HG02642 (cell line): Measurements from ENCODE around the gene VAV2.

Experiments used
- ATAC-seq: cut with Tn5 transposase; IDR thresholded peaks from one replicate; pipeline ENCODE4 v1.9.1; 2021; ENCODE audit warnings: mild to moderate bottlenecking; ENCODE audit not compliant: unreplicated experiment, poor library complexity

VAV2 gene

GRCh38 chr9:133943781-133944745, 48.1 kb downstream of the VAV2 start:
- no peak for ATAC-seq

- no peak for ATAC-seq
These were observed 48.9 kb downstream of the VAV2 start for GRCh38 chr9:133943036-133943780.

- no peak for ATAC-seq
These were observed 49.7 kb downstream of the VAV2 start for GRCh38 chr9:133942206-133942975.

GRCh38 chr9:133939845-133940244, 52.3 kb downstream of the VAV2 start:
- no peak for ATAC-seq

GRCh38 chr9:133939171-133939785, 52.8 kb downstream of the VAV2 start:
- ATAC-seq, result no peak

GRCh38 chr9:133938753-133939152, 53.4 kb downstream of the VAV2 start:
- no peak for ATAC-seq

GRCh38 chr9:133938086-133938485, 54.0 kb downstream of the VAV2 start:
- no peak for ATAC-seq

GRCh38 chr9:133937120-133937519, 55.0 kb downstream of the VAV2 start:
- no peak for ATAC-seq

- ATAC-seq, result no peak
These were observed 56.7 kb downstream of the VAV2 start for GRCh38 chr9:133935328-133936005.

GRCh38 chr9:133934482-133935232, 57.5 kb downstream of the VAV2 start:
- no peak for ATAC-seq

GRCh38 chr9:133933426-133934026, 58.6 kb downstream of the VAV2 start:
- no peak for ATAC-seq

GRCh38 chr9:133932633-133933032, 59.5 kb downstream of the VAV2 start:
- ATAC-seq, result no peak

GRCh38 chr9:133932181-133932580, 59.9 kb downstream of the VAV2 start:
- ATAC-seq, result no peak

- ATAC-seq, result no peak
These were observed 61.2 kb downstream of the VAV2 start for GRCh38 chr9:133930682-133931485.

- no peak for ATAC-seq
These were observed 62.0 kb downstream of the VAV2 start for GRCh38 chr9:133930046-133930681.

GRCh38 chr9:133929599-133929998, 62.5 kb downstream of the VAV2 start:
- ATAC-seq, result no peak

GRCh38 chr9:133928248-133928764, 63.8 kb downstream of the VAV2 start:
- no peak for ATAC-seq
